ENCODE measurements around the gene MLXIPL. TPM values are rescaled to one million over a fixed set of nuclear protein-coding genes. Genes with fewer than 3 reads are reported as not detected.

Gene MLXIPL
- total and polyA plus RNA-seq, 2 donors (not counting 3 experiments of a cell fraction or from before 2014, with no cell fraction given) = not detected

DNA sequence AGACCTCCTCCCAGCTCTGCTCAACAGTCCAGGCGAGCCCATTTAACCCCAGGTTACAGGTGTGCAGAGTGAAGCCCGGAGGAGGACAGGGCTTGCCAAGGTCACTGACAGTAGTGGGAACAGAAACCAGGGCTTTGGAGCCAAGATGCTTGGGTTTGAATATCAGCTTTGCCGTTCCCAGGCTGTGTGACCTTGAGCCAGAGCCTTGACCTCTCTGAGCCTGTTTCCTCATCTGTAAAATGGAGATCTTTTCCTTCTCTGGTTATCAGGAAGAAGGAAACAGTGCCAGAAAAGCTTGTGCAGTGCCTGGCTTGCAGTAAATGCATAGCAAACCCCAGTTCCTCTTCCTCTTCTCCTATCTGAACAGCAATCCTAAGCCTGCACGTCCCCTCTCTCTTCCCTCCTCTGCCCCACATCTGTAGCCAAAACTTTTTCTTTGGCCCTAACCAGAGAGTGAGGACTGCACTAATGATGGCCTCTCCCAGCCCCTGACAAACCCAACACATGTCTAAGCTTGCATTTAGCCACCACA is 21.4 kb upstream of the MLXIPL start:
- H3K9ac ChIP-seq (replicated peaks; ENCODE audit: extremely low read depth, insufficient read depth, low read length) = no peak overlapping the region
- H3K4me1 ChIP-seq (ENCODE audit: control insufficient read depth, extremely low read depth, insufficient read depth, low read length) = peaks cover 4% of the 10 kb centered on the region
- H3K27ac ChIP-seq (ENCODE audit: insufficient read depth, low read depth, low read length) = no peak overlapping the region
- no peaks in the 10 kb centered on the region for H3K9me1 ChIP-seq (replicated peaks; ENCODE audit: control insufficient read depth, extremely low read depth, insufficient read depth, low read length)
- CTCF ChIA-PET = interaction anchor here (1.2 to 2.4 kb wide), 5 partner anchors 16 to 80 kb away, joined by 3 to 11 read pairs (median 4); no protein-coding TSS in a partner anchor
- H3K4me3 ChIP-seq (replicated peaks in 1 of 3; ENCODE audit: insufficient read depth in 1 of 3, low read depth in 1 of 3, low read length in 3 of 3) = no peak overlapping the region
- no peak for FAIRE-seq
- no peak overlapping the region for H3K4me2 ChIP-seq (ENCODE audit: insufficient read depth, low read length)
- H3K27me3 ChIP-seq (ENCODE audit: control insufficient read depth in 2 of 2, insufficient read depth in 2 of 2, low read length in 2 of 2) = peaks cover 38 to 48% of the 10 kb centered on the region in 2 experiments
- intact Hi-C loops (cut with micrococcal nuclease) = no loop called here
- no peak overlapping the region for H2AFZ ChIP-seq (ENCODE audit: low read depth, low read length)
- no TSS peak for BruUV-seq (replicated peaks)
- dilution Hi-C loops (cut with MboI; ENCODE audit: extremely low pct_ligation_motif_present, low sequenced_read_pairs) = no loop called here
- DNase-seq (ENCODE audit: low read depth, low spot score) = no peak
- no peaks in the 10 kb centered on the region for H4K20me1 ChIP-seq (replicated peaks; ENCODE audit: control insufficient read depth, extremely low read depth, insufficient read depth, low read length)
- H3K79me2 ChIP-seq (ENCODE audit: control insufficient read depth, insufficient read depth, low read length) = no peaks in the 10 kb centered on the region
- POLR2A ChIA-PET = no interaction called here
- no peaks in the 10 kb centered on the region for H3K36me3 ChIP-seq (ENCODE audit: control insufficient read depth in 2 of 2, extremely low read depth in 1 of 2, insufficient read depth in 2 of 2, low read length in 2 of 2)
- TF ChIP-seq POLR2A (IDR thresholded peaks at IDR 0.05; ENCODE audit: low read depth, low read length) (no peak), FOS (IDR thresholded peaks at IDR 0.05; ENCODE audit: borderline replicate concordance, insufficient read depth, low read length) (no peak), JUN (IDR thresholded peaks at IDR 0.05; ENCODE audit: borderline replicate concordance, insufficient read depth, insufficient read length, low read depth) (no peak), MYC (IDR thresholded peaks at IDR 0.05; ENCODE audit: low read depth, low read length) (no peak), EZH2 (IDR thresholded peaks at IDR 0.05; ENCODE audit: borderline replicate concordance, low read depth, low read length, severe bottlenecking) (no peak), POLR2AphosphoS5 (IDR thresholded peaks at IDR 0.05; ENCODE audit: insufficient read depth, low read depth, low read length) (no peak), GATA2 (IDR thresholded peaks at IDR 0.05; ENCODE audit: insufficient read depth, insufficient read length, low read depth, low read length) (no peak)
- TF ChIP-seq, protein P1, sequence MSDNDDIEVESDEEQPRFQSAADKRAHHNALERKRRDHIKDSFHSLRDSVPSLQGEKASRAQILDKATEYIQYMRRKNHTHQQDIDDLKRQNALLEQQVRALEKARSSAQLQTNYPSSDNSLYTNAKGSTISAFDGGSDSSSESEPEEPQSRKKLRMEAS (IDR thresholded peaks at IDR 0.05; ENCODE audit: insufficient read depth, insufficient read length) = no peak
- TF ChIP-seq, protein P2, sequence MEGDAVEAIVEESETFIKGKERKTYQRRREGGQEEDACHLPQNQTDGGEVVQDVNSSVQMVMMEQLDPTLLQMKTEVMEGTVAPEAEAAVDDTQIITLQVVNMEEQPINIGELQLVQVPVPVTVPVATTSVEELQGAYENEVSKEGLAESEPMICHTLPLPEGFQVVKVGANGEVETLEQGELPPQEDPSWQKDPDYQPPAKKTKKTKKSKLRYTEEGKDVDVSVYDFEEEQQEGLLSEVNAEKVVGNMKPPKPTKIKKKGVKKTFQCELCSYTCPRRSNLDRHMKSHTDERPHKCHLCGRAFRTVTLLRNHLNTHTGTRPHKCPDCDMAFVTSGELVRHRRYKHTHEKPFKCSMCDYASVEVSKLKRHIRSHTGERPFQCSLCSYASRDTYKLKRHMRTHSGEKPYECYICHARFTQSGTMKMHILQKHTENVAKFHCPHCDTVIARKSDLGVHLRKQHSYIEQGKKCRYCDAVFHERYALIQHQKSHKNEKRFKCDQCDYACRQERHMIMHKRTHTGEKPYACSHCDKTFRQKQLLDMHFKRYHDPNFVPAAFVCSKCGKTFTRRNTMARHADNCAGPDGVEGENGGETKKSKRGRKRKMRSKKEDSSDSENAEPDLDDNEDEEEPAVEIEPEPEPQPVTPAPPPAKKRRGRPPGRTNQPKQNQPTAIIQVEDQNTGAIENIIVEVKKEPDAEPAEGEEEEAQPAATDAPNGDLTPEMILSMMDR (IDR thresholded peaks at IDR 0.05; ENCODE audit: extremely low read depth in 1 of 2, insufficient read depth in 1 of 2, low read depth in 1 of 2, low read length in 2 of 2) = no peak
- peaks cover 2% of the 10 kb centered on the region for H3K9me3 ChIP-seq (replicated peaks; ENCODE audit: control insufficient read depth, insufficient read depth, low read length)

Data from endothelial cell of umbilical vein (primary cell).